Midbrain (tissue), 1 donor: ENCODE data around the gene PYHIN1.
"Not testable (repeated sequence)": the region's sequence is repeated elsewhere in the genome, so short reads cannot be mapped to it uniquely, and the experiment has no call there.

Experiments used
- DNase-seq: peaks from one replicate; lab custom pipeline; 2025; lab: John Stamatoyannopoulos, UW

Gene PYHIN1

DNA sequence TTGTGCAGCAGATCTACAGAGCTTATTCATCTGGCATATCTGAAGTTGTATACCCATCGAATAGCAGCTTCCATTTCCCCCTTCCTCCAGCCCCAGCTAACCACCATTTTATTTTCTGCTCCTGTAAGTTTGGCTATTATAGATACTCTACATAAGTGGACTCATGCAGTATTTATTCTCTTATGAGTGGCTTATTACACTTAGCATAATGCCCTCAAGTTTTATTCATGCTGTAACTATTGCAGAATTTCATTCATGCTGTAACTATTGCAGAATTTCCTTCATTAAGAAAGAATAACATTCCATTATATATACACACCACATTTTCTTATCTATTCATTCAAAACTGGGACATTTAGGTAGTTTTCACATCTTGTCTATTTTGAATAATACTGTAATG is 47.9 kb downstream of the PYHIN1 start:
- DNase-seq: no peak

DNA sequence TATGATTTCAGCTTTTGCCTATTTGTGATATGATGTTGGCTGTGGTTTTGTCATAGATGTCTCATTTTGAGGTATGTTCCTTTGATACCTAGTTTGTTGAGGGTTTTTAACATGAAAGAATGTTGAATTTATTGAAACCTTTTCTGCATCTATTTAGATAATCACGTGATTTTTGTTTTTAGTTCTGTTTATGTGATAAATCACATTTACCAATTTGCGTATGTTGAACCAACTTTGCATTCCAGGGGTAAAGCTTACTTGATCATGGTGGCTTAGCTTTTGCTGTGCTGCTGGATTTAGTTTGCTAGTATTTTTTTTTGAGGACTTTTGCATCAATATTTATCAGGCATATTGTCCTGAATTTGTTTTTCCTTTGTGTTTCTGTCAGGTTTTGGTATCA is 51.9 kb downstream of the PYHIN1 start:
- no peak for DNase-seq

DNA sequence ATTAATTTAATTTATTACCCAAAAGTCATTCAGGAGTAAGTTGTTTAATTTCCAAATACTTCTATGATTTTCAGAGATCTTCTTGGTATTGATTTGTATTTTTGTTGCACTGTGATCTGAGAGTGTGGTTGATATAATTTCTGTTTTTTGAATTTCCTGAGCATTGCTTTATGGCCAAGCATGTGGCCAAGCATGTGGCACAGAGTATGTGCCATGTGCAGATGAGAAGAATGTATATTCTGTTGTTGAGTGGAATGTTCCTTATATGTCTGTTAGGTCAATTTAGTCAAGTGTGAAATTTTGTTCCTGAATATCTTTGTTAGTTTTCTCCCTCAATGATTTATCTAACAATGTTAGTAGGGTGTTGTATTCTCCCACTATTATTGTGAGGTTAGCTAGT is 53.0 kb downstream of the PYHIN1 start:
- DNase-seq: no peak

DNA sequence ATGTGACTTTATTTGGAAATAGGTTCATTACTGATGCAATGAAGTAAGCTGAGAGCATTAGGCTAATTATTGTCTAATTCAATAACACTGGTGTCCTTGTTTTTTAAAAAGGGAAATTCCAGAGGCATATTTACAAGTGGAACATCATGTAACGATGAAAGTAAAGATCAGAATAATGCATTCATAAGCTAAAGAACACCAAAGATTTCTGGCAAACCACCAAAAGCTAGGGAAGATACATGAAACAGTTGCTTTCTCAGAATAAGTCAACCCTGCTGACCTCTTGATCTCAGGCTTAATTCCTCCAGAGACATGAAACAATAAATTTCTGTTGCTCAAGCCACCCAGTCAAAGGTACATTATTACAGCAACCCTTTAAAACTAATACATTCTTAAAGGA is 58.1 kb downstream of the PYHIN1 start:
- no peak for DNase-seq

DNA sequence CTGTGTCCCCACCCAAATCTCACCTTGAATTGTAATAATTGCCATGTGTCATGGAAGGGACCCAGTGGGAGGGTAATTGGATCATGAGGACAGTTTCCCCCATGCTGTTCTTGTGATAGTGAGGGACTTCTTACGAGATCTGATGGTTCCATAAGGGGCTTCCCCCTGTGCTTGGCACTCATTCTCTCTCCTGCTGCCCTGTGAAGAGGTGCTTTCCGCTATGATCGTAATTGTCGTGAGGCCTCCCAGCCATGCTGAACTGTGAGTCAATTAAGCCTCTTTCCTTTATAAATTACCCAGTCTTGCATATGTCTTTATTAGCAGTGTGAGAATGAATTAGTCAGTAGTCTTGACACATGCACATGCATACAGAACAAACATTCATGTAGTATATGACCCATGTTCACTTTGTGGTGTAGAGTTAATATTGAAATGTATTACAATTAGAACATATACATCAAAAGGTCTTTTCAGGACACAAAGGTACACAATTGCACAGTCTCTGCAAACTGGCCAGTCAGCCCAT is 61.5 kb downstream of the PYHIN1 start:
- DNase-seq: no peak

DNA sequence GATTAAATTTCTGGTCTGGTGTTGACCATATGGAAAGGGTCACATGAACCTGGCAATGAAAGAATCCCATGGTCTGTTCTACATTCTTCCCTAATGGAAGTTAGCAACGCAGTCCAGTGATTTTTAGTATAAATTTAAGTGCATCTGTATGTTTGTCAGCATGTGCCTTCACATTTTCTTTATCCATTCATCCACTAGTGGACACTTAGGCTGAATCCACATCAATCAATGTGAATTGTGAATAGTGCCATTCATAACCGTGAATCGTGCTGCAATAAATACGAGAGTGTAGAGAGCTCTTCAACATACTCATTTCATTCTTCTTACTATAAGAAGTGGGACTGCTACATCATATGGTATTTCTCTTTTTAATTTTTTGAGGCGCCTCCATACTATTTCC is 65.6 kb downstream of the PYHIN1 start:
- no peak for DNase-seq

DNA sequence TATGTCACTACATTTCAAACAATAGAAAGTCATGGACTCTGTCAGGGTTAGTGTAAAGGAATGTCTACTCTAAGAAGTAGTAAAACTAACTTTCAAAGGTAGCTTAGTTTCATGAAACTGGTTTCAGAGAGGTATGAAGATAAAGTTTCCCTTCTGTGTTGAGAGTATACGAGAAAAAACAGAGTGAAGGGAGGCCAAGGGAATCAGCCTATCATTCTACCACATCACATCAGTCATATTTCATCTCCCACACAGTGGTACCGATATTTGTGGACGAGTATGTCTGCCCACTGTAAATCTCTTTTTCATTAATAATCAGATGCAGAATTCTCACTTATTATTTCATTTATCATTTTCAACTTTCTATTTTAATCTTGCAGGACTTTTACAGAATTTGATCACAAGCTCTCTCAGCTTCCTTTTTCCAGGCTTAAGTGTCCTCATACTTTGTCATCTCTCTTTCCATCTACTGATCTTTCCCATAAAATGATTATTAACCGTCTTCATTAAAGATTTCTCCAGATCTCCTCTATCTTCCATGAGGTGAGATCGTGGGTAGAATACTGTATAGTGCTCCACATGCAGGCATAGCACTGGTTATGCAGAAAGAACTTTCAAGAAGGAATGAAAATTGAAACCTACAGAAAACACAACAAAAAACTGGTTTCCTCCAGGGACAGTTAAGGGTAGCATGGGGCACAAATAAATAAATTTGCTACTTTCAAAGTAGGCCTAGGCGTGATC is 66.9 kb downstream of the PYHIN1 start:
- DNase-seq: no peak

DNA sequence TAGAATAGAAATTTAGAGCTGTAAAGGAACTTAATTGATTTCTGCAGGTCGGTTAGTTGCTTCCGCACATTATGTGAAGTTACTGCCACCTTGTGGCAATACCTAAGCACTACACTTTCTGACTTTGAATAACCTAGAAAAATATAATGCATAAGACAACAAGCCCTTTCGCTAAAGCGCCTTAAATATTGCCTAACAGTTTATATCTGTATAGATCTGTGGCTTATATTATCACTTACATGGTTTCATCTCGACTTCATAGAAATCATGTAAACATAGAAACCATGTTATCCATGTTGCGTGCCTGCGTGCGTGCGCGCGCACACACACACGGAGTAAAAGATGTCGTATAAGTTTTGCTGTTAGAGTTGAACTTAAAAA is 67.4 kb downstream of the PYHIN1 start:
- DNase-seq: peak; percentile 78

DNA sequence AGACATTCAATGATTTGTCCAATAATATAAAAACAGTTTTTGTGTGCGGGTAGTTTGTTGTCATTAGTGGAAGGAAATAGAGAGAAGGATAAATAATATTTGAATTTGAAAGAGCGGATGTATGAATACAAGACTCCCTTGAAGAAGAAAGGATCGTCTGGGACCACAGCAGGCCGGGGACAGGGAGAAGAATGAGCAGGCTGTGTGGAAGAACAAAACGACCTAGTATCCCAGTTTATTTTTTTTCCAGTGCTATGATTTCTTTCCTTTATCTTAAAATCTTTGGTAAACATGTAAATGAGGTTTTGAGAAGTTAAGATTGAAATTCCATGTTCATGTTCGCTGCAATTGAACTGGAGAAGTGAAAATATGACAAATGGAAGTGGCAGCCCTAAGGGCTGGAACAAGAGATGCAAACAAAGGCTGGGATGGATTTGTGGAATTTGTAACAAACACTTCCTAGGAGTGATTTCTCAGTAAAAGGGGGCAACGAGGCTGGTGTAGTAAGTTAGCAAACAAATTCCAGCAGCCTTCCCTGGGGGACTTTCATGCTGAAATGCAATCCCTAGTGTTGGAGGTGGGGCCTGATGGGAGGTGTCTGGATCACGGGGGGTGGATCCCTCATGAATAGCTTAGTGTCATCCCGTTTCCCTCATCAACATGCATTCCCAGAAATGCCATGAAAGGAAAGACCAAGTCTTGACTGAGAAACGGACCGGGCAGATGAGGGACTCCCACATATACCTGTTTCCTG is 68.1 kb downstream of the PYHIN1 start:
- peak; percentile 87 for DNase-seq

DNA sequence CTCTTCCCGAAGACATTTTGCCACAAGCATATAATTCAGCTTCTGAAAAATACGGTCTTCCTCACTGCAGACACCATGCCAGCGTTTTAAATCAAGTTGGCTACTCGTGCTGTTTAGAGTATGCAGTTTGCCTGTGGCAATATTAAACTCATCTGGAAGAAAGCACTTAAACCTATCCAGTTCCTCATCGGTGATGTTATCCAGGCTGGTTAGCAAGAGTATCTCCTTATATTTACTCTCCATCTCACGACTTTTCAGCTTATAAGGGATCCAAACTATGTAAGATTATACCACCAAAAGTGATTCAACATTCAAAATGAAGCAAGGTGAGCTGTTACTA is 68.7 kb downstream of the PYHIN1 start:
- DNase-seq: no peak

DNA sequence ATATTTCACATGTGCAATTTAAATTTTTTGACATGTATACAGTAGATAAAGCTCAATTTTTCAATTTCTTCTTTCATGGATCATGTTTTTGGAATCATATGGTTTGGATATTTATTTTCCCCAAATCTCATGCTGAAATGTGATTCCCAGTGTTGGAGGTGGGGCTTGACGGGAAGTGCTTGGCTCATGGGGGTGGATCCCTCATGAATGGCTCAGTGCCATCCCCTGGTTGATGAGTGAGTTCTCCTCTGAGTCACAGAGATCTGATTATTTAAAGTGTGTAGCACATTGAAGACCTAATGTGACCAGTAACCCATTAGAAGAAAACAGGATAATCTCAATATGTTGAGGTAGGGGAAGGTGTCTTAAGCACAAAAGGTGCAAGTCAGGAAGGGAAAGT is 69.3 kb downstream of the PYHIN1 start:
- peak; percentile 66 for DNase-seq

DNA sequence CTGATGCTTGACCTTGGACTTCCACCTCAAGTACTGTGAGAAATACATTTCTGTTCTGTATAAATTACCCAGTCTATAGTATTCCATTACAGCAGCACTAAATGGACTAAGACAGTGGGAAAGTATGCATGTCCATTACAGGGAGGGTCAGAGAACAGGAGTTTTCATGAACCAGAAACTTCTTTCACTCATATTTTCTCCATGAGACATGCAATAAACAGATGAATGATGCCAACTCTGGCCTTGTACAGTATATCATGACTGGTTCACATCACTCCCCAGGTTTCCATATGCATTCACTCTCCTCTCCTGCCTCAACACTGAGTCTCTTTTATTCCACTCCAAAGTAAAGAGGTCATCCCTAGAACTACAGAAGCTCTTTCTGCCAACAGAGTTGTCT is 73.8 kb downstream of the PYHIN1 start:
- DNase-seq: no peak

DNA sequence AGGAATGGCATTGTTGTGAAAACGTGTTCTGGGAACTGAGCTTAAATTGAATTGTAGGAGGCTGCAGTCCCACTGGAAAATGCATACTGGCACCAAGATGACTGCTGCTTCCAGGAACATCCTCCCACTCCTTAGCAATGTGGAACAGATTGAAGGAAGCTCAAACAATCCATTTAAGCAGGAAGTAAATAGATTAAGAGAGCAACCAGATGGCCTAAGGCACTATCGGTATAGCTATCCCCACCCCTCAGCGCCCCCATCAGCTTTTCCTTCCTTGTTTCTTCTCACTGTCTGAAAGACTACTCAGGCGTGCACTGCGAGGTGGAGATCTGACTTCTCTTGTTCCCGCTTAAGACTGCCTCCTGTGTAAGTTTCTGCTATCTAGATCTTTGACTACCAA is 74.3 kb downstream of the PYHIN1 start:
- DNase-seq: no peak

DNA sequence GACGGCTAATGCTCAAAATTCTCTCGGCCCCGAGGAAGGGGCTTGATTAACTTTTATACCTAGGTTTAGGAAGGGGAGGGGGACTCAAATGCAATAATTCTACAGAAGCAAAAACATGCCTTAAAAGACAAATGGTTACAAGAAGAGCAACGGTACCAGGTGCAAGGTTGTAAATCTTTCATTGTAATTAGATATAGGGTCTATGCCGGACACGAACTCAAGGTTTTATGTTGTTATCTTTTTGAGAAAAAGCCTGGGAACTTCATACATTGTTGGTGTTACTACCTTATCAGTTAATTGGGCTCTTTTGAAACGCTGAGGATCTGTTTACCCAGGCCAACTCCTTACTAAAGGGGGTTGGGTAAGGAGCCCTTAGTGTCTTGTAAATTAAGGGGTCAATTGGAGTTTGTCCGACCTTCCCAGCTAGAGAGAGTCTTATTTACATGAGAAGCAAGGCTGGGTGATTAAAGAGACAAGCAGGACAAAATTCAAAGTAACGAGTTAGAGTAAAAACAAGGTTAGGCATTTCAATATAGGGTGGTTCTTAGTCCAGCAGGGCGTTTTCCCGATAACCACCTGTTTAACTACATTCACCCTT is 75.0 kb downstream of the PYHIN1 start:
- DNase-seq: not testable (repeated sequence)

DNA sequence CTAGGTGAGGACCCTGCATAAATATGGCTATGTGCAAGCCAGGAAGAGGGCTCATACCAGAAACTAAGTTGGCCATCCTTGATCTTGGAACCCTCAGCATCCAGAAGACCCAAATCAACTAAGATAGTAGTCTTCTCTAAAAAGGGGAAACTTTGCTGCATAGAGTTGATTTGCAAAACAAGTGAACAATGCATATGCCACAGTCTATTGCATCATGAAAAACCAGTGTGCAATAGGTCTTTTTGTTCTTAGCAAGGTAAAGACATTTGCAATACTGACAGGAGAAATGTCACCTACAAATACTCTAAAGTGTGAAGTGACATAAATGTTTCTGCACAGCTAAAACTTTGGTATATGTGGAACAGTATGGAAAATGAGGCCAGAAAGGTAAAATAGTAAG is 76.4 kb downstream of the PYHIN1 start:
- DNase-seq: no peak

DNA sequence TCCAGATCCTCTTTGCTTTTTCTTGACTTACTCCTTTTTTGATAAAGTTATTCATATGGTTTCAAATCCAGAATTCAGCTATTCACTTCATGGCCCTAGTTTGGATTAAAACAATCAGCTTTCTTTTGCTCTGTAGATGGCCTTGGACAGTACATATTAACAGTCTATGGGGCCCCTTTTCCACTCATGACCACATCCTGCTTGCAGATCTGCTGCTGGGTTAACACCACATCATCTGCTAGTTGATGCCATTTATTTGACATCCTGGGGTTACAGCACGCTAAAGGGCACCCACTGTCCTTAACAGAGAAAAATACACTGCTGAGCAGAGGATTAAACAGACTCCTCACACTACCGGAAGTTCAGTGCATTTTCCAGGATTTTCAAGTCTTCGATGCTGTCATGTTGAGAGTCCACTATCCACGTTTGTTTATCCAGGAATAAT is 77.4 kb downstream of the PYHIN1 start:
- DNase-seq: no peak

DNA sequence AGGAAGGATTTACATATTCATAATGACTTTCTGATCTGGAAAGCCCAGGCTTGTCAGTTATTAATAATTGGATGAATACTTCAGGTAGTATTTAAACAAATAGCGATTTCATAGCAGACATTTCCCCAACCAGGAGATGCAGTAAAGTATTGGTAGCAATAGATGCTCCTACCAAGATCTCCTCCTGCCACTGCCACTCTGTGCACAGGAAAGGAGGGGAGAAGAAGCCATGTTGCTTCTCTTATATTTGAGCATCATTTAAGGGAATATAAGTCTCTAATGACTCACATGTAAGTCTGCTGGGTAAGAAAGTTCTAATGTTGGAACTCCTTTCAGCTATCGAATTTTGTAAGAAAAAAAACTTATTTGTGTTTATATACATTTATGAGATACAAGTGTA is 77.9 kb downstream of the PYHIN1 start:
- DNase-seq: no peak

DNA sequence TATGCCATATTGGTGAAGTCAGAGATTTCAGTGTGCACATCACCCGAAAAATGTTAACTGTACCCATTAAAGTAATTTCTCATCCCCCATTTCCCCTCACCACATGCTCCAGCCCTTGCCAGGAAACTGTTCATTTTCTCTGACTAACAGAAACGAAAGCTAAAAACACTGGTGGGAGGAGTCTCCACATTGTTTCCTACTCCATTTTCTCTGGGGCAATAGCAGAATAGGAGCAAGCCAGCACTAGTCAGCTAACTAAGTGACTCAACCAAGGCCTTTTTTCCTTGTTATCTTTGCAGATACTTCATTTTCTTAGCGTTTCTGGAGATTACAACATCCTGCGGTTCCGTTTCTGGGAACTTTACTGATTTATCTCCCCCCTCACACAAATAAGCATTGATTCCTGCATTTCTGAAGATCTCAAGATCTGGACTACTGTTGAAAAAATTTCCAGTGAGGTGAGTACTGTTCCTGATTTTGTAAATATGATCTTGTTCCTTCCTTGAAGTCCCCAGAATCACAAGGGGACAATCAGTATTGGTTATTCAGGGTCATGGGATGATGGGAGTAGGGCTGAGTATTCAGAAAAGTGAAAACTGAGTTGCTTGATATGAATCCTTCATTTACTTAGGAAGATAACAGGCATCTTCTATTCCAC is 78.5 kb downstream of the PYHIN1 start, which contains the start of gene IFI16:
Gene IFI16 (plus strand): TSS at position 204 of the 658 bp plus-strand sequence. CDS start 4,774 bp downstream, outside the sequence.
- DNase-seq: peak; percentile 60

DNA sequence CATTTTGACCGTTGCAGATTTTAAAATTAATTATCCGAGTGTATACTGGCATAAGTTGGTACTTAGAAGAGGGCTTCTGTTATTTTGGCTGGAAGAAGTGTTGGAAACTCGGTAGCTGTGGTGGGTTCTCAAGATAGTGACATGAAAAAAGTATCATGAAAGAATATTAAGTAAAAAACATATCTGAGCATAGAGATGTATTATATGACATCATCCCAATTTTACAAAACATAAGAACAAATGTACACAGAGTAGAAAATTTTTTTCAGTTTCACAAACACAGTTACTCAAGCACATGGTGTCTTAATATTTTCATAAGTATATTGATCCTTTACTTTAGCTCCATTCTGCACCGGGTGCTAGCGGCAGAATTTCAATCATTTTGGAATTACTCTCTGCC is 79.0 kb downstream of the PYHIN1 start:
- no peak for DNase-seq

DNA sequence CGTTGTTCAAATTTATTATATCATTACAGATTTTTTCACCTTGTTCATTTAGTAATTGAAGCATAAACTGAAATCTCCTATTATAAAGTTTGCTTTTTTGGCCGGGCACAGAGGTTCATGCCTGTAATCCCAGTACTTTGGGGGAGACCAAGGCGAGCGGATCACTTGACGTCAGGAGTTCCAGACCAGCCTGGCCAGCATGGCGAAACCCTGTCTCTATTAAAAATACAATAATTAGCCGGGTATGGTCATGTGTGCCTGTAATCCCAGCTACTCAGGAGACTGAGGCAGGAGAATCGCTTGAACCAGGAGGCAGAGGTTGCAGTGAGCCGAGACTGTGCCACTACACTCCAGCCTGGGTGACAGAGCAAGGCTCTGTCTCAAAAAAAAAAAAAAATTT is 79.6 kb downstream of the PYHIN1 start:
- DNase-seq: not testable (repeated sequence)

DNA sequence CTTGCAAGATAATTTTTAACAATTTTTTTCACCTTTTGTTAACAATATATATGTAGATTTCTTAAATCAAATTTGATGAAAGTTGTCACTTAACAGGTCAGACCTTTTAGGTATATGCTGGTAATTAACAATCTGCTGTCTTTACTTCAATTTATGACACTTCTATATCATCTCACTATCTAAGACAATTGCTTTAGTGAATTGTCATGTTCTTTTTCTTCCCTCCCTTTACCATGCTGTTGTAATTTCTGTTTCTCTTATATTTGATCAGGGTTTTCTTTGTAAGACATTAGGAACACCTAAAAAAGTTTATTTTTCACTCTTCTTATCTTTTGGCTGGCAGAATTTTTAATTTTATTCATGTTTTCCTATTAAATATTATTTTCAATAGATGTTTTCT is 80.4 kb downstream of the PYHIN1 start:
- DNase-seq: no peak

DNA sequence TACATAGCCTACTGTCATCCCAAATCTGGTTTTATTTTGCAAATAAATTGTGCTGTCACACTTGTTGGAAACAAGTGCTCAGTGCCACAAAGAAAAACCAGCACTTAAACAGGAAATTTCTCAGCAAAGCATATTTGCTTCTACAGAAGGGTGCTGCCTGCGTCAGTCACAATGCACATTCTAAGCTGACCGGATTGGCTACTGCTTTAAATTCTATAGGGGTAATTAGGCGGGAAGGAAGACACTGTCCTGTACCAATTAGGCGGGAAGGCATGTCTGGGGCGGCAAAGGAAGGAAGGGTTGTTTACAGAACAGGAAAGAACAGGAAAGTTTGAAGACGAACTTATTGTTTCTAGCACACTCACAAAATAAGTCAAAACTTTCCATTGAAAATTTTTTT is 81.1 kb downstream of the PYHIN1 start:
- DNase-seq: no peak
